Natural killer cell (primary cell): ENCODE results near the gene ALK. TPM values are rescaled to one million over a fixed set of nuclear protein-coding genes. Genes with fewer than 3 reads are reported as not detected.

Source experiments
- ATAC-seq, 3 donors: fragments of 150-1000 bp in 2 of 3; fragments of 200-7000 bp in 1 of 3; cut with Tn5 transposase; 1 replicate in 1 of 3; 2 replicates in 2 of 3; pipeline ENCODE4 v1.10.0; 2021; ENCODE audit warnings: mild to moderate bottlenecking in 2 of 3, moderate library complexity in 2 of 3
- DNase-seq, 2 donors: peaks; one replicate each; pipeline versions ENCODE4 v3.0.0 to v3.0.0-alpha.2; 2013 to 2021; ENCODE audit warnings: mixed read lengths in 1 of 2
- H3K27ac ChIP-seq: one replicate; pipeline ENCODE4 v1.5.1; 2013; ENCODE audit warnings: mild to moderate bottlenecking, low read length
- H3K27me3 ChIP-seq: one replicate; pipeline ENCODE4 v1.6.1; 2013; ENCODE audit warnings: low read length; ENCODE audit not compliant: control insufficient read depth, insufficient read depth
- H3K36me3 ChIP-seq: one replicate; pipeline ENCODE4 v1.6.1; 2013; ENCODE audit warnings: low read length; ENCODE audit not compliant: control insufficient read depth, insufficient read depth
- H3K4me1 ChIP-seq: one replicate; pipeline ENCODE4 v1.6.1; 2013; ENCODE audit warnings: low read length; ENCODE audit not compliant: control insufficient read depth, insufficient read depth
- H3K4me3 ChIP-seq: one replicate; pipeline ENCODE4 v1.5.1; 2013; ENCODE audit warnings: low read length
- H3K9me3 ChIP-seq: one replicate; pipeline ENCODE4 v1.6.1; 2013; ENCODE audit warnings: low read length; ENCODE audit not compliant: control insufficient read depth, insufficient read depth
- H3K27ac Mint-ChIP-seq, 2 donors: one replicate each; pipeline ENCODE4 v1.8.0; 2022; ENCODE audit warnings: mild to moderate bottlenecking in 2 of 2, mixed read lengths in 2 of 2, moderate library complexity in 1 of 2
- H3K27me3 Mint-ChIP-seq, 2 donors: one replicate each; pipeline ENCODE4 v1.8.0; 2022; ENCODE audit warnings: low read depth in 2 of 2, mixed read lengths in 2 of 2
- H3K36me3 Mint-ChIP-seq: one replicate; pipeline ENCODE4 v1.8.0; 2022; ENCODE audit warnings: mixed read lengths
- H3K4me1 Mint-ChIP-seq, 2 donors: one replicate each; pipeline ENCODE4 v1.8.0; 2022; ENCODE audit warnings: mixed read lengths in 2 of 2
- H3K4me3 Mint-ChIP-seq: one replicate; pipeline ENCODE4 v1.8.0; 2022; ENCODE audit warnings: mild to moderate bottlenecking, moderate library complexity, mixed read lengths
- H3K9me3 Mint-ChIP-seq, 2 donors: one replicate each; pipeline ENCODE4 v1.8.0; 2022; ENCODE audit warnings: mixed read lengths in 2 of 2
- CTCF ChIP-seq: fragments of 200-600 bp; IDR thresholded peaks from one replicate; pipeline ENCODE4 v1.8.0; 2022; ENCODE audit warnings: antibody characterized with exemption
- WGBS: methylation state at CpG from one replicate; pipeline ENCODE4 v1.1.7; 2013; ENCODE audit warnings: missing lambda C conversion rate; ENCODE audit not compliant: insufficient coverage; 5-methylcytosine and 5-hydroxymethylcytosine counted together
- intact Hi-C: fragments of 100-400 bp; cut with micrococcal nuclease; formaldehyde crosslinking; loops from one replicate; pipeline ENCODE4 v1.14.2; 2022
- total RNA-seq, 4 donors: library from RNA; stranded (reverse); fragments of 120-200 nt in 1 of 4; gene quantifications; one replicate each; pipeline versions ENCODE4 v1.2.3 to v1.2.4, GENCODE V29; 2013 to 2022

ALK gene
- total RNA-seq, 3 donors from 2014 or later (not counting 1 experiment from before 2014, with no cell fraction given), result not detected

GRCh38 chr2:29420464-29420863, 500.9 kb downstream of the ALK start:
- Mint-ChIP-seq H3K27me3 (peaks cover 9 to 31% of the 10 kb centered on the region in 2 donors), H3K27ac (no peak overlapping the region), H3K4me3 (no peak overlapping the region), H3K36me3 (no peaks in the 10 kb centered on the region), H3K4me1 (no peaks in the 10 kb centered on the region), H3K9me3 (no peaks in the 10 kb centered on the region)
- Histone ChIP-seq H3K4me3 (no peak overlapping the region), H3K9me3 (no peaks in the 10 kb centered on the region), H3K4me1 (no peaks in the 10 kb centered on the region), H3K27ac (no peak overlapping the region), H3K36me3 (no peaks in the 10 kb centered on the region), H3K27me3 (no peaks in the 10 kb centered on the region)
- DNase-seq, result no peak
- no peak for TF ChIP-seq CTCF
- no peak for ATAC-seq
- 97% methylated on average over 10 of the region's 10 CpGs for WGBS
- intact Hi-C loops, result no loop called here

- H3K4me1 ChIP-seq, result no peaks in the 10 kb centered on the region
- no peaks in the 10 kb centered on the region for H3K9me3 Mint-ChIP-seq
- no peak overlapping the region for H3K27ac ChIP-seq
- intact Hi-C loops, result no loop called here
- 100% methylated on average over 5 of the region's 6 CpGs for WGBS
- no peaks in the 10 kb centered on the region for H3K27me3 ChIP-seq
- no peaks in the 10 kb centered on the region for H3K36me3 ChIP-seq
- H3K9me3 ChIP-seq, result no peaks in the 10 kb centered on the region
- H3K4me3 Mint-ChIP-seq, result no peak overlapping the region
- no peak for TF ChIP-seq CTCF
- H3K27ac Mint-ChIP-seq, result no peak overlapping the region
- H3K27me3 Mint-ChIP-seq, result peaks cover 2 to 10% of the 10 kb centered on the region in 2 donors
- no peak for ATAC-seq
- no peak for DNase-seq
- no peaks in the 10 kb centered on the region for H3K36me3 Mint-ChIP-seq
- no peak overlapping the region for H3K4me3 ChIP-seq
- no peaks in the 10 kb centered on the region for H3K4me1 Mint-ChIP-seq
These were observed 503.8 kb downstream of the ALK start for GRCh38 chr2:29417630-29418029.

GRCh38 chr2:29412197-29412925, 509.0 kb downstream of the ALK start:
- Histone ChIP-seq H3K36me3 (no peaks in the 10 kb centered on the region), H3K27me3 (no peaks in the 10 kb centered on the region), H3K27ac (no peak overlapping the region), H3K9me3 (no peaks in the 10 kb centered on the region), H3K4me1 (no peaks in the 10 kb centered on the region), H3K4me3 (no peak overlapping the region)
- H3K27ac Mint-ChIP-seq, result no peak overlapping the region
- TF ChIP-seq CTCF, result no peak
- no peaks in the 10 kb centered on the region for H3K36me3 Mint-ChIP-seq
- peaks cover 0 to 8% of the 10 kb centered on the region in 2 donors for H3K27me3 Mint-ChIP-seq
- intact Hi-C loops, result no loop called here
- no peaks in the 10 kb centered on the region for H3K4me1 Mint-ChIP-seq
- DNase-seq (no peak), ATAC-seq (no peak)
- no peaks in the 10 kb centered on the region for H3K9me3 Mint-ChIP-seq
- no peak overlapping the region for H3K4me3 Mint-ChIP-seq
- 92% methylated on average over 1 of the region's 1 CpG for WGBS

GRCh38 chr2:29405707-29406106, 515.7 kb downstream of the ALK start:
- WGBS, result 8% methylated on average over 2 of the region's 2 CpGs
- Mint-ChIP-seq H3K27me3 (peaks cover 8% of the 10 kb centered on the region in 2 donors), H3K9me3 (no peaks in the 10 kb centered on the region), H3K27ac (no peak overlapping the region), H3K4me1 (peaks cover 0 to 5% of the 10 kb centered on the region in 2 donors), H3K36me3 (no peaks in the 10 kb centered on the region), H3K4me3 (no peak overlapping the region)
- Histone ChIP-seq H3K27ac (no peak overlapping the region), H3K4me1 (no peaks in the 10 kb centered on the region), H3K4me3 (no peak overlapping the region), H3K36me3 (no peaks in the 10 kb centered on the region), H3K9me3 (no peaks in the 10 kb centered on the region), H3K27me3 (no peaks in the 10 kb centered on the region)
- DNase-seq (no peak), ATAC-seq (no peak)
- intact Hi-C loops, result no loop called here
- TF ChIP-seq CTCF, result no peak
